Testis (tissue), 2 donors: ENCODE results near the gene ITGB5.

Experiments
- CTCF ChIP-seq, 3 experiments: fragments of 450-650 bp in 2 of 3; fragments of 200-600 bp in 1 of 3; sonication (generic) in 1 of 3; IDR thresholded peaks; one replicate each; pipeline ENCODE4 v1.5.1; 2016 to 2019; ENCODE audit warnings: antibody characterized with exemption in 3 of 3, mild to moderate bottlenecking in 2 of 3, moderate library complexity in 1 of 3
- POLR2A ChIP-seq: fragments of 450-650 bp; IDR thresholded peaks from one replicate; pipeline ENCODE4 v1.6.1; 2017; ENCODE audit warnings: antibody characterized with exemption, mild to moderate bottlenecking, moderate library complexity

DNA sequence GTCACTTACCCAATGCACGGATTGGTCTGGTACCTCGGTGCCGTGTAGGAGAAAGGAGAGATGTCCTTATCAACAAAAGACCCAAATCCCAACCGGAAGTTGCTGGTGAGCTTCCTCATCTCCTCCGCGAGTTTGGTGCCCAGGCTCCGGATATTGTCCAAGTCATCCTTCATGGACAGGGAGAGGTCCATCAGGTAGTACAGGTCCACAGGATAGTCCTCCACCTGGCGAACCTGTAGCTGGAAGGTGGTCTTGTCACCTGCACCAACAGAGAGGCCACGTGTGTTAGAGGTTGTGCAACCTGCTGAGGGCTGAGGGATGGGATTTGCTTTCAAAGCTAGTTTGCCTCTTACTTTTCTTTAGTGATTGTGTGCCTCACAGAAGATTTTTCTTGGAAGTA lies 38.9 kb downstream of the ITGB5 start:
- no peak for TF ChIP-seq CTCF (IDR thresholded peaks at IDR 0.05)
- no peak for TF ChIP-seq POLR2A
